ENCODE measurements around the gene PGAM2.

- TF ChIP-seq CTCF (IDR thresholded peaks at IDR 0.05) (no peak), USF2 (IDR thresholded peaks at IDR 0.05) (no peak), CHD4 (IDR thresholded peaks at IDR 0.05; ENCODE audit: borderline replicate concordance) (no peak), POLR2A (IDR thresholded peaks at IDR 0.05; ENCODE audit: low read length) (no peak), E2F6 (IDR thresholded peaks at IDR 0.05; ENCODE audit: borderline replicate concordance, low read depth) (no peak), RFX5 (IDR thresholded peaks at IDR 0.05) (no peak), ZSCAN20 (CRISPR knock-in tag; IDR thresholded peaks at IDR 0.05) (no peak), RCOR1 (IDR thresholded peaks at IDR 0.05; ENCODE audit: low read depth, low read length) (no peak), JUN (IDR thresholded peaks at IDR 0.05) (no peak), ELK1 (IDR thresholded peaks at IDR 0.05; ENCODE audit: low read depth, low read length) (no peak), HDAC2 (IDR thresholded peaks at IDR 0.05) (no peak), JUNB (IDR thresholded peaks at IDR 0.05) (no peak), BHLHE40 (IDR thresholded peaks at IDR 0.05; ENCODE audit: low read depth, low read length) (no peak), HEYL (CRISPR knock-in tag; IDR thresholded peaks at IDR 0.05) (no peak)
Observed at GRCh38 chr7:44066111-44066460, 719 bp upstream of the PGAM2 start.
